HCT116 (cell line): ENCODE data around the gene GRIK3. TPM values are rescaled to one million over a fixed set of nuclear protein-coding genes. Genes with fewer than 3 reads are reported as not detected.

Experiments
- ATAC-seq: fragments of 200-7000 bp; cut with Tn5 transposase; 2 replicates; pipeline ENCODE4 v1.9.1; 2020; ENCODE audit warnings: mild to moderate bottlenecking, moderate library complexity
- BruUV-seq: library from RNA; stranded (reverse); fragments of 400-500 nt; replicated peaks from 2 replicates; lab custom pipeline; 2021; lab: Mats Ljungman, UMichigan
- CTCF ChIA-PET: fragments of 300-600 bp; sonication (Branson Sonifier 250); formaldehyde crosslinking; loops from one replicate; lab custom pipeline; 2021; ENCODE audit warnings: antibody characterized with exemption; lab: Charles Lee
- POLR2A ChIA-PET: fragments of 300-600, 350-600 bp; sonication (Branson Sonifier 250); formaldehyde crosslinking; loops from one replicate; lab custom pipeline; 2021; ENCODE audit warnings: antibody characterized with exemption; lab: Charles Lee
- RAD21 ChIA-PET, 2 experiments: fragments of 300-600 bp; sonication (Branson Sonifier 250); formaldehyde crosslinking; loops; one replicate each; lab custom pipeline; 2023; ENCODE audit warnings: low total read pairs in 2 of 2; ENCODE audit not compliant: uncharacterized antibody in 2 of 2, unreplicated experiment in 2 of 2, low non-redundant PET in 1 of 2; lab: Charles Lee
- DNase-seq: peaks from one replicate; pipeline ENCODE4 v3.0.0-alpha.2; 2010; ENCODE audit warnings: low read depth, low spot score
- H2AFZ ChIP-seq: fragments of 200-600 bp; shearing (Covaris generic), sonication (generic); 2 replicates; pipeline ENCODE4 v1.6.1; 2017; ENCODE audit warnings: low read depth, mixed run types, mixed read lengths, antibody characterized with exemption, low read length; ENCODE audit not compliant: poor library complexity, severe bottlenecking
- H3K27ac ChIP-seq: 2 replicates; pipeline ENCODE4 v1.5.1; 2012; ENCODE audit warnings: low read depth, low read length
- H3K27me3 ChIP-seq: fragments of 200-600 bp; sonication (generic); 2 replicates; pipeline ENCODE4 v1.6.1; 2016; ENCODE audit warnings: mixed run types, low read length, mixed read lengths; ENCODE audit not compliant: insufficient read depth
- H3K36me3 ChIP-seq, 2 experiments: fragments of 200-500 bp in 1 of 2; fragments of 200-600 bp in 1 of 2; sonication (Bioruptor generic) in 1 of 2; sonication (generic) in 1 of 2; 2 replicates each; pipeline versions ENCODE4 v1.5.1 to v1.6.1; 2014 to 2016; ENCODE audit warnings: low read length in 2 of 2, inconsistent platforms in 1 of 2, mixed read lengths in 1 of 2, mixed run types in 1 of 2; ENCODE audit not compliant: insufficient read depth in 2 of 2, control insufficient read depth in 1 of 2
- H3K4me1 ChIP-seq, 2 experiments: fragments of 200-600 bp in 1 of 2; sonication (generic) in 1 of 2; 2 replicates each; pipeline versions ENCODE4 v1.5.1 to v1.6.1; 2012 to 2017; ENCODE audit warnings: low read length in 2 of 2, inconsistent platforms in 1 of 2, mild to moderate bottlenecking in 1 of 2, mixed read lengths in 1 of 2, mixed run types in 1 of 2, moderate library complexity in 1 of 2; ENCODE audit not compliant: insufficient read depth in 2 of 2, control insufficient read depth in 1 of 2
- H3K4me2 ChIP-seq: fragments of 200-600 bp; sonication (generic); 2 replicates; pipeline ENCODE4 v1.6.1; 2017; ENCODE audit warnings: mixed run types, low read length, mixed read lengths
- H3K4me3 ChIP-seq, 2 experiments: fragments of 200-600 bp in 1 of 2; sonication (generic) in 1 of 2; replicated peaks in 1 of 2; 2 replicates each; pipeline ENCODE4 v1.5.1; 2011 to 2016; ENCODE audit warnings: low read length in 2 of 2, control low read depth in 1 of 2, low read depth in 1 of 2, mild to moderate bottlenecking in 1 of 2, mixed read lengths in 1 of 2, mixed run types in 1 of 2
- H3K79me2 ChIP-seq: fragments of 200-600 bp; sonication (generic); 2 replicates; pipeline ENCODE4 v1.6.1; 2017; ENCODE audit warnings: mild to moderate bottlenecking, mixed run types, low read length, moderate library complexity, mixed read lengths; ENCODE audit not compliant: insufficient read depth
- H3K9ac ChIP-seq: fragments of 200-600 bp; sonication (generic); 2 replicates; pipeline ENCODE4 v1.6.1; 2016; ENCODE audit warnings: low read length, mixed read lengths
- H3K9me2 ChIP-seq: fragments of 200-600 bp; sonication (generic), shearing (Covaris generic); 2 replicates; pipeline ENCODE4 v1.6.1; 2017; ENCODE audit warnings: mixed run types, mild to moderate bottlenecking, moderate library complexity; ENCODE audit not compliant: insufficient read depth
- H3K9me3 ChIP-seq, 2 experiments: fragments of 200-500 bp in 1 of 2; fragments of 200-600 bp in 1 of 2; sonication (Bioruptor generic) in 1 of 2; sonication (generic) in 1 of 2; 2 replicates each; pipeline ENCODE4 v1.6.1; 2014 to 2017; ENCODE audit warnings: low read length in 2 of 2, mixed read lengths in 2 of 2, inconsistent platforms in 1 of 2, low read depth in 1 of 2, mild to moderate bottlenecking in 1 of 2, mixed run types in 1 of 2, moderate library complexity in 1 of 2; ENCODE audit not compliant: control insufficient read depth in 1 of 2, insufficient read depth in 1 of 2
- H4K20me1 ChIP-seq: fragments of 200-600 bp; sonication (generic), shearing (Covaris generic); 2 replicates; pipeline ENCODE4 v1.6.1; 2017; ENCODE audit warnings: mixed run types, mild to moderate bottlenecking, moderate library complexity; ENCODE audit not compliant: insufficient read depth
- CBX3 ChIP-seq: IDR thresholded peaks from 2 replicates; pipeline ENCODE4 v1.6.1; 2012; ENCODE audit warnings: low read depth
- CEBPB ChIP-seq: IDR thresholded peaks from 2 replicates; pipeline ENCODE4 v1.6.1; 2012; ENCODE audit warnings: low read depth
- EGR1 ChIP-seq: IDR thresholded peaks from 2 replicates; pipeline ENCODE4 v1.6.1; 2012; ENCODE audit warnings: low read depth
- ELF1 ChIP-seq: IDR thresholded peaks from 2 replicates; pipeline ENCODE4 v1.6.1; 2012; ENCODE audit warnings: low read depth, borderline replicate concordance
- POLR2AphosphoS5 ChIP-seq: IDR thresholded peaks from 2 replicates; pipeline ENCODE4 v1.6.1; 2011; ENCODE audit warnings: mild to moderate bottlenecking, low read depth, low read length, moderate library complexity
- RAD21 ChIP-seq: IDR thresholded peaks from 2 replicates; pipeline ENCODE4 v1.6.1; 2012; ENCODE audit warnings: low read depth, mild to moderate bottlenecking
- SP1 ChIP-seq: IDR thresholded peaks from 2 replicates; pipeline ENCODE4 v1.6.1; 2012; ENCODE audit warnings: low read depth
- SRF ChIP-seq: IDR thresholded peaks from 2 replicates; pipeline ENCODE4 v1.6.1; 2012; ENCODE audit warnings: low read depth
- YY1 ChIP-seq: IDR thresholded peaks from 2 replicates; pipeline ENCODE4 v1.6.1; 2011; ENCODE audit warnings: low read length, low read depth, moderate library complexity, mild to moderate bottlenecking; ENCODE audit not compliant: insufficient replicate concordance; ENCODE audit errors: extremely low read depth
- ZBTB33 ChIP-seq: IDR thresholded peaks from 2 replicates; pipeline ENCODE4 v1.6.1; 2011; ENCODE audit warnings: mild to moderate bottlenecking, low read length, moderate library complexity; ENCODE audit not compliant: insufficient replicate concordance; ENCODE audit errors: extremely low read depth
- ZFX ChIP-seq: fragments of 450-650 bp; IDR thresholded peaks from 2 replicates; pipeline ENCODE4 v1.6.1; 2017
- ZNF274 ChIP-seq: fragments of 200-500 bp; sonication (Bioruptor generic); IDR thresholded peaks from 2 replicates; pipeline ENCODE4 v1.6.1; 2014; ENCODE audit warnings: mild to moderate bottlenecking, low read depth, low read length, inconsistent platforms
- intact Hi-C: fragments of 100-400 bp; cut with micrococcal nuclease; formaldehyde crosslinking; loops from 2 replicates; pipeline ENCODE4 v1.10.0; 2022
- total RNA-seq: library from RNA; stranded (reverse); gene quantifications from one replicate; pipeline ENCODE4 v1.2.1, GENCODE V29; 2021; ENCODE audit not compliant: unreplicated experiment
- TF ChIP-seq, protein P1 (sequence below): IDR thresholded peaks from 2 replicates; pipeline ENCODE4 v1.6.1; 2012

The GRIK3 gene
- total RNA-seq, 1 experiment from 2014 or later = not detected

GRCh38 chr1:36884801-36885200 is 149.5 kb downstream of the GRIK3 start:
- TF ChIP-seq EGR1 (no peak), ELF1 (no peak)
- Histone ChIP-seq H3K9me2 (no peaks in the 10 kb centered on the region), H3K4me1 (no peaks in the 10 kb centered on the region), H2AFZ (no peak overlapping the region), H3K9ac (no peak overlapping the region), H3K27me3 (peaks cover 27% of the 10 kb centered on the region), H3K9me3 (no peaks in the 10 kb centered on the region), H3K79me2 (no peaks in the 10 kb centered on the region), H3K4me2 (no peak overlapping the region), H3K27ac (no peak overlapping the region), H4K20me1 (no peaks in the 10 kb centered on the region), H3K36me3 (no peaks in the 10 kb centered on the region), H3K4me3 (no peak overlapping the region)
- intact Hi-C loops = no loop called here
- ATAC-seq = no peak
- no TSS peak for BruUV-seq
- POLR2A ChIA-PET = no interaction called here
- CTCF ChIA-PET = no interaction called here
- no peak for DNase-seq
- RAD21 ChIA-PET = no interaction called here

DNA sequence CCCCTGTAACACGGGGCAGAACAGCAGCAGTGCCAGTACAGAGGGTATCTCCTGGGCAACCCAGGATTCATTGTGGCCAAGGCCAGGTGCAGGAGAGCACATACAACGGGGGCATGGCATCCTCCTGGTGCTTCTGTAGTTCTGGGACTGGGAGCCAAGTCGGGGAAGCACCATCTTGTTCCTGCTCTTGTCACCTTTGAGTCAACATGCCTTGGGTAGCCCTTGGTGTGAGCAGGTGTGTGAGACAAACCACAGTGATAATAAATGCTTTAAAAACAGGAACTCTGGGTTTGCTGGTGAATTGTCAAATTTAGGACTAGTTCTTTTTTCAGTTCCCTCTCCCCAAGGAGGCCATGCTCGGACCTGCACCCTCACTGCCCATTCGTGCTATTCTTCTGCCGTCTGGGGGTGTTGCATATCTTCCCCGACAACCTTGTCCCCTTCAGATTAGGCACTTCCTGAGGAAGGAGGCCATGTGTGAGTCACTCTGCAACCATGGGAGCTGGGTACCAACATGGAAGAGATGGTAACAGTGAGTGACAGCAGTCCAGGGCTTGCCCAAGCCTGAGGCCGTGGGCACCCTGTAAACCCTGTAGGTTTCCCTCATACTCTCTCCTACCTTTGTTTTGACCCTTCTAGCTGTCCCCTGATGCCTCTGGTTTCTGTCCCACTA is 150.2 kb downstream of the GRIK3 start:
- H3K4me1 ChIP-seq = no peaks in the 10 kb centered on the region
- no peaks in the 10 kb centered on the region for H3K9me3 ChIP-seq
- intact Hi-C loops = no loop called here
- POLR2A ChIA-PET = no interaction called here
- BruUV-seq = no TSS peak
- H3K79me2 ChIP-seq = no peaks in the 10 kb centered on the region
- H3K36me3 ChIP-seq = no peaks in the 10 kb centered on the region
- peaks cover 32% of the 10 kb centered on the region for H3K27me3 ChIP-seq
- CTCF ChIA-PET = no interaction called here
- DNase-seq (no peak), ATAC-seq (no peak)
- H3K9me2 ChIP-seq = no peaks in the 10 kb centered on the region
- RAD21 ChIA-PET = no interaction called here
- no peak for TF ChIP-seq RAD21
- TF ChIP-seq, protein P1, sequence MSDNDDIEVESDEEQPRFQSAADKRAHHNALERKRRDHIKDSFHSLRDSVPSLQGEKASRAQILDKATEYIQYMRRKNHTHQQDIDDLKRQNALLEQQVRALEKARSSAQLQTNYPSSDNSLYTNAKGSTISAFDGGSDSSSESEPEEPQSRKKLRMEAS = no peak
- TF ChIP-seq YY1 = no peak
- no peak for TF ChIP-seq CEBPB
- no peak for TF ChIP-seq CBX3
- TF ChIP-seq SRF = no peak
- TF ChIP-seq POLR2AphosphoS5 = no peak
- no peak for TF ChIP-seq ZFX
- TF ChIP-seq ZBTB33 = no peak
- TF ChIP-seq SP1 = no peak
- no peak for TF ChIP-seq ZNF274
- H3K4me3 ChIP-seq = no peak overlapping the region
- H2AFZ ChIP-seq = no peak overlapping the region
- no peak overlapping the region for H3K27ac ChIP-seq
- H3K4me2 ChIP-seq = no peak overlapping the region
- H3K9ac ChIP-seq = no peak overlapping the region
- H4K20me1 ChIP-seq = no peaks in the 10 kb centered on the region
